ENCODE measurements around the gene L3MBTL4.

DNA sequence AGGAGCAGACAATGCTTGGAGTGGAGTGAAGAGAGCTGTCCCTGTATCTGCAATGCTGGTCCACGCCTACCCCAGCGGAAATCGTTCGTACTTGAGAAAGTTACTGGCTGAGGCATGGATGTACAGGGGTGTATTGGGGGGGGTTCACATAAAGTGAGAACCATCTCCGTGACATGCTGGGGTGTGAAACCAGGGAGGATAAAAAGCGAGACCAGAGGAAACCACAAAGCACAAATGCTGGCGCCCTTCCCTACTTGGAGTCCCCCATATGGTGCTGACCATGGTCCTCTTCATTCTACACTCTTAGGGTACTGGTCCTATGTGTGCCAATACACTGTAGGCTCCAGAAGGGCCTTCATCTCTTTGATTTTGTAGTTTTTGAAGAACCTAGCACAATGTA is 244.1 kb downstream of the L3MBTL4 start:
- TF ChIP-seq, protein P1, sequence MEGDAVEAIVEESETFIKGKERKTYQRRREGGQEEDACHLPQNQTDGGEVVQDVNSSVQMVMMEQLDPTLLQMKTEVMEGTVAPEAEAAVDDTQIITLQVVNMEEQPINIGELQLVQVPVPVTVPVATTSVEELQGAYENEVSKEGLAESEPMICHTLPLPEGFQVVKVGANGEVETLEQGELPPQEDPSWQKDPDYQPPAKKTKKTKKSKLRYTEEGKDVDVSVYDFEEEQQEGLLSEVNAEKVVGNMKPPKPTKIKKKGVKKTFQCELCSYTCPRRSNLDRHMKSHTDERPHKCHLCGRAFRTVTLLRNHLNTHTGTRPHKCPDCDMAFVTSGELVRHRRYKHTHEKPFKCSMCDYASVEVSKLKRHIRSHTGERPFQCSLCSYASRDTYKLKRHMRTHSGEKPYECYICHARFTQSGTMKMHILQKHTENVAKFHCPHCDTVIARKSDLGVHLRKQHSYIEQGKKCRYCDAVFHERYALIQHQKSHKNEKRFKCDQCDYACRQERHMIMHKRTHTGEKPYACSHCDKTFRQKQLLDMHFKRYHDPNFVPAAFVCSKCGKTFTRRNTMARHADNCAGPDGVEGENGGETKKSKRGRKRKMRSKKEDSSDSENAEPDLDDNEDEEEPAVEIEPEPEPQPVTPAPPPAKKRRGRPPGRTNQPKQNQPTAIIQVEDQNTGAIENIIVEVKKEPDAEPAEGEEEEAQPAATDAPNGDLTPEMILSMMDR (IDR thresholded peaks at IDR 0.05 in 4 of 5, conservative IDR thresholded peaks at IDR 0.05 in 1 of 5): no peak
- no peak for TF ChIP-seq POLR2A (IDR thresholded peaks at IDR 0.05)

Data from gastrocnemius medialis (tissue), 4 donors.